ENCODE results near the gene TERC.

TERC gene

DNA sequence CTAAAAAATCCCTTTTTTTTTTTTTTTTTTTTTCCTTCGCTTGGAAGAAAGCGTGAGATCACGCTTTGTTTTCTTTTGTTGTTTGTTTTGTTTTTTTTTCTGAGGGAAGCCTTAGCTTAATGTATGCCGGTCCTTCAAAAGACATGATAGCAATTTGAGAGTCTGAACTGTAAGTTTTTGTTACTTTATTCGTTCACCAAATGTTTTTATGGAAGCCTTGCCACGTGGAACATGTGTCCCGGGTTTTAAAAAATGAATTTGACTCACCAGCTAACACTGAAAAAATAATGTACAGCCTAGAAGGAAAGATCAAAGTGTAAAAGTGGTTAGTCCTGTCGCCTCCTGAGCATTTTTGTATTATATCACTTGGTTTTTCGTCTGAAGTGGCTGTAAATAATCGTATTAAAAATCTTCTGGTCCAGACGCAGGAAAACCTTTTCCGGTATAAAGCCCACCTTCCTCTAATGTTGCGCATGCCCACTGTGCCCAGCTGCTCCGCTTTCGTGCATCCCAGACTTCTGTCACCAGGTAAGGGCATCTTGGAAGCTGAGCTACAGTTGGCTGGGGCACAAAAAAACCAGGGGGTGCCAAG lies 7.5 kb upstream of the TERC start:
- TF ChIP-seq FOXP2 (optimal IDR thresholded peaks at IDR 0.05; ENCODE audit: borderline replicate concordance, extremely low read depth, extremely low read length, insufficient read depth): no peak
- TF ChIP-seq POLR2AphosphoS5 (IDR thresholded peaks at IDR 0.05; ENCODE audit: low read depth, low read length): no peak; the same call in 1 of the 2 replicates
- TF ChIP-seq TAF1 (IDR thresholded peaks at IDR 0.05; ENCODE audit: borderline replicate concordance, insufficient read depth, low read length): no peak
- TF ChIP-seq, protein P1, sequence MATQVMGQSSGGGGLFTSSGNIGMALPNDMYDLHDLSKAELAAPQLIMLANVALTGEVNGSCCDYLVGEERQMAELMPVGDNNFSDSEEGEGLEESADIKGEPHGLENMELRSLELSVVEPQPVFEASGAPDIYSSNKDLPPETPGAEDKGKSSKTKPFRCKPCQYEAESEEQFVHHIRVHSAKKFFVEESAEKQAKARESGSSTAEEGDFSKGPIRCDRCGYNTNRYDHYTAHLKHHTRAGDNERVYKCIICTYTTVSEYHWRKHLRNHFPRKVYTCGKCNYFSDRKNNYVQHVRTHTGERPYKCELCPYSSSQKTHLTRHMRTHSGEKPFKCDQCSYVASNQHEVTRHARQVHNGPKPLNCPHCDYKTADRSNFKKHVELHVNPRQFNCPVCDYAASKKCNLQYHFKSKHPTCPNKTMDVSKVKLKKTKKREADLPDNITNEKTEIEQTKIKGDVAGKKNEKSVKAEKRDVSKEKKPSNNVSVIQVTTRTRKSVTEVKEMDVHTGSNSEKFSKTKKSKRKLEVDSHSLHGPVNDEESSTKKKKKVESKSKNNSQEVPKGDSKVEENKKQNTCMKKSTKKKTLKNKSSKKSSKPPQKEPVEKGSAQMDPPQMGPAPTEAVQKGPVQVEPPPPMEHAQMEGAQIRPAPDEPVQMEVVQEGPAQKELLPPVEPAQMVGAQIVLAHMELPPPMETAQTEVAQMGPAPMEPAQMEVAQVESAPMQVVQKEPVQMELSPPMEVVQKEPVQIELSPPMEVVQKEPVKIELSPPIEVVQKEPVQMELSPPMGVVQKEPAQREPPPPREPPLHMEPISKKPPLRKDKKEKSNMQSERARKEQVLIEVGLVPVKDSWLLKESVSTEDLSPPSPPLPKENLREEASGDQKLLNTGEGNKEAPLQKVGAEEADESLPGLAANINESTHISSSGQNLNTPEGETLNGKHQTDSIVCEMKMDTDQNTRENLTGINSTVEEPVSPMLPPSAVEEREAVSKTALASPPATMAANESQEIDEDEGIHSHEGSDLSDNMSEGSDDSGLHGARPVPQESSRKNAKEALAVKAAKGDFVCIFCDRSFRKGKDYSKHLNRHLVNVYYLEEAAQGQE (IDR thresholded peaks at IDR 0.05; ENCODE audit: insufficient read depth in 1 of 2, low read depth in 2 of 2, low read length in 2 of 2): no peak
- no peak for TF ChIP-seq SIN3A (IDR thresholded peaks at IDR 0.05; ENCODE audit: borderline replicate concordance, insufficient read depth, low read length)

DNA sequence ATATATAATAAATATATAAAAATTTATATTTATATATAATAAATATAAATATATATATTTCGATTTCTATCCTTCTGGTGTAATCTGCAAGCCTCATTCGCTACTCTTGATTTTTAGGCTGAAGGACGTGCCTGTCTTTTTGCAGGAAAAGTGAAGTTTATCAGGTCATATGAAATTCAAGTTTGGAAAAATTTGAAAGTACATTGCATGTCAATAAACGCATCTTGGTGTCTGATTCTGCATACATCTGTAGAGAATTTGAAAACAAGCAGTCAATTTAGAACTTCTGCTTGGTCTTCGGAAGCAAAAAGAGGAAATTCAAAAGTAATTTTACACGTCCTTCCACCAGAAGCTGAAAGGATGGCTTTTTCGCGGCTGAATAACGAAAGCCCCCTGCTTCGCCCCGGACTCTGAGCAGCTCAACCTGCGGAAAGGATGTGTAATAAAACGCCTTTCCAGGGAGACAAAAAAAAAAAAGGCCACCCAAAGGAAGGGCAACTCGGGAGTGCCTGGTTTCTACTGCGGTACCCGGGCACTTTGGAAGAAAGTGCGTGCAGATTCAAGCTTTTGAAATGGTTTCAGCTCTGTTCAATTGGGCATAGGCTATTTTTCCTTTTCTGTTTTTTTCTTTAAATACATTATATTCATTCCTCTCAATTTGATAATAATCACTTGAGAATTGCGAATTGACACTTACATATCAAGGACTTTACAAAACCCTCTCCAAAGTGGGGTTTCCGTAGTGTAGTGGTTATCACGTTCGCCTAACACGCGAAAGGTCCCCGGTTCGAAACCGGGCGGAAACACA lies 6.8 kb upstream of the TERC start:
- TF ChIP-seq POLR2AphosphoS5 (IDR thresholded peaks at IDR 0.05; ENCODE audit: low read depth, low read length) (no peak), FOXP2 (optimal IDR thresholded peaks at IDR 0.05; ENCODE audit: borderline replicate concordance, extremely low read depth, extremely low read length, insufficient read depth) (no peak), TAF1 (IDR thresholded peaks at IDR 0.05; ENCODE audit: borderline replicate concordance, insufficient read depth, low read length) (no peak), SIN3A (IDR thresholded peaks at IDR 0.05; ENCODE audit: borderline replicate concordance, insufficient read depth, low read length) (no peak)
- TF ChIP-seq, protein P1 (IDR thresholded peaks at IDR 0.05; ENCODE audit: insufficient read depth in 1 of 2, low read depth in 2 of 2, low read length in 2 of 2): no peak

DNA sequence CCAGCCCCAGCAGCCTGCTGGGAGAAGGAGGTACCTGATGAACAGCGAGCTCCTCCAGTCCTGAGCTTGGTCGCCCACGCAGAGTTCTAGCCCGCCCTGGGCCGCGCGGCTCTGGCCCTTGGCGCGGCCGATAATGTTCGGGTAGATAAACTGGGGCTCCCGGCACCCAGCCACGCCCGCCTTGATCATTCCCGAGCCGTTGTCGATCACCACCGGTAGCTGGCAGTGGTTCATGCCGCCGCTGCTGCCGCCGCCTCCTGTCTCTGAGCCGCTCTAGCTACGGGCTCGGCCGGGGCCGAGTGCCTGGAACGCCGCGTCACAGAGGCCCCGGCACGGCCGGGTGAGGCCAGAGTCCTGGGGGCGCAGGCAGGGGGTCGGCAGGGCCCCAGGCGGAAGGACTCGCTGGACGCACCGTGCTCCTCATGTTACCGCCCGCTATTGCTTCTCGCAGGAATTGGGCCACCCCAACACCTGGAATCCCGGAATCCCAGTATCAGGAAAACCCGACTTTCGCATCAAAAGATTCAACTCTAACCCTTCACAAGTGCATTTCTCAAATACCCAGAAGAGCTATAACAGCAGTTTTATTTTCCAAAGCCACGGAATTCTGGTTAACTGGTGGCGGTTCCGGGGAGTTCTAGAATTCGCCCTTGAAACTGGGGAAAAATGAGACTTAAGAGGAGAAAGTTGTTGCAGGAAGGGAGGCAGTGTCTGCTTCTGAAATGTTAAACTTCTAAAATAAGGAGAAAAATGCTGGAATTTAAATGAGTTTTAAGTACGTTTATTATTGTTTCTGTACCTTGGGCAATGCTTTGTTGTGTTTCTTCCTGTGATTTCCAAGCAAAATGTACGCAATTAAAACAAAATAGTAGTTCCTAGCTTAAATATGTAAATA lies 4.7 kb upstream of the TERC start, which contains the start of gene ACTRT3:
Gene ACTRT3 (minus strand): TSS at position 275 of the 895 bp plus-strand sequence. CDS start 41 bp downstream, at position 234.
- TF ChIP-seq FOXP2 (optimal IDR thresholded peaks at IDR 0.05; ENCODE audit: borderline replicate concordance, extremely low read depth, extremely low read length, insufficient read depth) (peak; percentile 16), SIN3A (IDR thresholded peaks at IDR 0.05; ENCODE audit: borderline replicate concordance, insufficient read depth, low read length) (no peak)

DNA sequence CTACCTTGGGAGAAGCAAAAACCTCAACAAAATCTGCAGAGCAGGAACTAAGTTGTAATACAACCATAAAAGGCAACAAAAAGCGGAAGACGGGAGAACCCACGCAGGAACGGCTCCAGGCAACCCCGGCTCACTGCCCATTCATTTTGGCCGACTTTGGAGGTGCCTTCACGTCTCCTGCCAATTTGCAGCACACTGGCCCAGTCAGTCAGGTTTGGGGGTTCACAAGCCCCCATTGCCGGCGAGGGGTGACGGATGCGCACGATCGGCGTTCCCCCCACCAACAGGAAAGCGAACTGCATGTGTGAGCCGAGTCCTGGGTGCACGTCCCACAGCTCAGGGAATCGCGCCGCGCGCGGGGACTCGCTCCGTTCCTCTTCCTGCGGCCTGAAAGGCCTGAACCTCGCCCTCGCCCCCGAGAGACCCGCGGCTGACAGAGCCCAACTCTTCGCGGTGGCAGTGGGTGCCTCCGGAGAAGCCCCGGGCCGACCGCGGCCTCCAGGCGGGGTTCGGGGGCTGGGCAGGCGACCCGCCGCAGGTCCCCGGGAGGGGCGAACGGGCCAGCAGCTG lies 463 bp downstream of the TERC start:
- no peak for TF ChIP-seq TAF1 (IDR thresholded peaks at IDR 0.05; ENCODE audit: borderline replicate concordance, insufficient read depth, low read length)
- TF ChIP-seq SIN3A (IDR thresholded peaks at IDR 0.05; ENCODE audit: borderline replicate concordance, insufficient read depth, low read length): no peak
- TF ChIP-seq, protein P1 (IDR thresholded peaks at IDR 0.05; ENCODE audit: insufficient read depth in 1 of 2, low read depth in 2 of 2, low read length in 2 of 2): no peak
- no peak for TF ChIP-seq POLR2AphosphoS5 (IDR thresholded peaks at IDR 0.05; ENCODE audit: low read depth, low read length)
- no peak for TF ChIP-seq FOXP2 (optimal IDR thresholded peaks at IDR 0.05; ENCODE audit: borderline replicate concordance, extremely low read depth, extremely low read length, insufficient read depth)

DNA sequence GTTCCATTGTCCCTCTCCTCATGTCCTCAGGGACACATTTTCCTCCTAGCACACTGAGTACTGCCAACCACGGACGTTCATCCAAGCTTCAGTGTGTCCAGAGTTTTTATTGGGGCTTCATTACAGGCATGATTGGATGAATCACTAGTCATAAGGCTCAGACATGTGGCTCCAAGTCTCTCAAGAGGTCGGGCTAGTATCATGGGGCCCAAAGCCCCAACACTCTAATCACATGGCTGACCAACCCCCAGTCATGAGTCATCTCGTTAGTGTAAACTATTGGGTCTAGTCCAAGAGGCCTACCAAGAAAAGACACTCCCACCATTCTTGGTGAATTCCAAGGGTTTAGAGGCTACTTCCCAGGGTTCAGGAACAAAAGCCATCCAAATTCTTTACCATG lies 4.4 kb downstream of the TERC start:
- TF ChIP-seq, protein P1 (IDR thresholded peaks at IDR 0.05; ENCODE audit: insufficient read depth in 1 of 2, low read depth in 2 of 2, low read length in 2 of 2): no peak
- no peak for TF ChIP-seq FOXP2 (optimal IDR thresholded peaks at IDR 0.05; ENCODE audit: borderline replicate concordance, extremely low read depth, extremely low read length, insufficient read depth)
- TF ChIP-seq SIN3A (IDR thresholded peaks at IDR 0.05; ENCODE audit: borderline replicate concordance, insufficient read depth, low read length): no peak
- TF ChIP-seq TAF1 (IDR thresholded peaks at IDR 0.05; ENCODE audit: borderline replicate concordance, insufficient read depth, low read length): no peak
- TF ChIP-seq POLR2AphosphoS5 (IDR thresholded peaks at IDR 0.05; ENCODE audit: low read depth, low read length): no peak

Data from PFSK-1 (cell line).